GM13976 (cell line): Measurements from ENCODE around the gene DEDD.

Source experiments
- DNase-seq: peaks from one replicate; pipeline ENCODE4 v3.0.0; 2012; ENCODE audit warnings: low spot score
- CTCF ChIP-seq: IDR thresholded peaks from 2 replicates; pipeline ENCODE4 v1.5.1; 2012; ENCODE audit warnings: borderline replicate concordance, mild to moderate bottlenecking; ENCODE audit not compliant: insufficient read depth; ENCODE audit errors: extremely low read depth, missing control alignments, control extremely low read depth
- in situ Hi-C: fragments of 300-500 bp; cut with MboI; formaldehyde crosslinking; loops from one replicate; pipeline ENCODE4 v1.12.0; 2022; ENCODE audit warnings: low sequenced_read_pairs, mixed read lengths, inconsistent platforms; ENCODE audit not compliant: unreplicated experiment

Gene DEDD

GRCh38 chr1:161130266-161130665, 2.2 kb downstream of the DEDD start:
- in situ Hi-C loops = no loop called here

GRCh38 chr1:161128591-161129420, 3.7 kb downstream of the DEDD start:
- TF ChIP-seq CTCF = no peak
- in situ Hi-C loops = no loop called here
- DNase-seq = no peak

More at GRCh38 chr1:161130266-161130665, 2.2 kb downstream of the DEDD start:
- DNase-seq = no peak
- TF ChIP-seq CTCF = no peak

GRCh38 chr1:161127649-161128048, 4.8 kb downstream of the DEDD start:
- in situ Hi-C loops = no loop called here
- no peak for TF ChIP-seq CTCF
- DNase-seq = no peak

- in situ Hi-C loops = no loop called here
Observed at GRCh38 chr1:161122967-161123366, 9.5 kb downstream of the DEDD start.

GRCh38 chr1:161121834-161122233, 10.6 kb downstream of the DEDD start:
- peak; percentile 38 for DNase-seq
- no peak for TF ChIP-seq CTCF
- in situ Hi-C loops = no loop called here

More at GRCh38 chr1:161122967-161123366, 9.5 kb downstream of the DEDD start:
- DNase-seq = no peak
- TF ChIP-seq CTCF = no peak

GRCh38 chr1:161121042-161121650, 11.3 kb downstream of the DEDD start:
- in situ Hi-C loops = no loop called here
- TF ChIP-seq CTCF = no peak
- no peak for DNase-seq
